ENCODE data around the gene ZG16. TPM values are rescaled to one million over a fixed set of nuclear protein-coding genes. Genes with fewer than 3 reads are reported as not detected.
A peak's percentile ranks its signal among the peaks of the same experiment; 100 is the strongest.

The ZG16 gene
- total RNA-seq, 2 donors from 2014 or later, result not detected

GRCh38 chr16:29809850-29810698, 32.0 kb downstream of the ZG16 start:
- peak overlapping the region; percentile 3 for H3K27ac ChIP-seq (ENCODE audit: low read depth, low read length)
- H3K4me3 ChIP-seq (ENCODE audit: low read length), result peak overlapping the region; percentile 71
- H3K9me3 ChIP-seq (ENCODE audit: control insufficient read depth, low read length), result no peaks in the 10 kb centered on the region
- TF ChIP-seq, protein P1, sequence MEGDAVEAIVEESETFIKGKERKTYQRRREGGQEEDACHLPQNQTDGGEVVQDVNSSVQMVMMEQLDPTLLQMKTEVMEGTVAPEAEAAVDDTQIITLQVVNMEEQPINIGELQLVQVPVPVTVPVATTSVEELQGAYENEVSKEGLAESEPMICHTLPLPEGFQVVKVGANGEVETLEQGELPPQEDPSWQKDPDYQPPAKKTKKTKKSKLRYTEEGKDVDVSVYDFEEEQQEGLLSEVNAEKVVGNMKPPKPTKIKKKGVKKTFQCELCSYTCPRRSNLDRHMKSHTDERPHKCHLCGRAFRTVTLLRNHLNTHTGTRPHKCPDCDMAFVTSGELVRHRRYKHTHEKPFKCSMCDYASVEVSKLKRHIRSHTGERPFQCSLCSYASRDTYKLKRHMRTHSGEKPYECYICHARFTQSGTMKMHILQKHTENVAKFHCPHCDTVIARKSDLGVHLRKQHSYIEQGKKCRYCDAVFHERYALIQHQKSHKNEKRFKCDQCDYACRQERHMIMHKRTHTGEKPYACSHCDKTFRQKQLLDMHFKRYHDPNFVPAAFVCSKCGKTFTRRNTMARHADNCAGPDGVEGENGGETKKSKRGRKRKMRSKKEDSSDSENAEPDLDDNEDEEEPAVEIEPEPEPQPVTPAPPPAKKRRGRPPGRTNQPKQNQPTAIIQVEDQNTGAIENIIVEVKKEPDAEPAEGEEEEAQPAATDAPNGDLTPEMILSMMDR (conservative IDR thresholded peaks at IDR 0.05), result no peak
- Mint-ChIP-seq H3K4me3 (peak overlapping the region; percentile 67), H3K36me3 (ENCODE audit: low read depth) (peaks cover 22% of the 10 kb centered on the region), H3K4me1 (peaks cover 46% of the 10 kb centered on the region), H3K27ac (peak overlapping the region; percentile 92), H3K27me3 (ENCODE audit: insufficient read depth) (peaks cover 11% of the 10 kb centered on the region), H3K9me3 (no peaks in the 10 kb centered on the region)
- H3K4me1 ChIP-seq (ENCODE audit: control insufficient read depth, insufficient read depth, low read length), result peaks cover 24% of the 10 kb centered on the region
- H3K9ac ChIP-seq (ENCODE audit: extremely low read depth, low read length, poor library complexity, severe bottlenecking), result no peak overlapping the region
- H3K36me3 ChIP-seq (ENCODE audit: control insufficient read depth, insufficient read depth, low read length), result peaks cover 25% of the 10 kb centered on the region
- H3K27me3 ChIP-seq (ENCODE audit: control insufficient read depth, insufficient read depth, low read length, poor library complexity, severe bottlenecking), result no peaks in the 10 kb centered on the region
- DNase-seq, result no peak
- WGBS, 2 experiments (ENCODE audit: insufficient coverage in 1 of 2, insufficient read length in 1 of 2), result 64 to 80% methylated on average over 1 to 22 of the region's 23 CpGs

- WGBS, 2 experiments (ENCODE audit: insufficient coverage in 1 of 2, insufficient read length in 1 of 2), result 13 to 18% methylated on average over 6 to 9 of the region's 9 CpGs
- no peak overlapping the region for H3K9ac ChIP-seq (ENCODE audit: extremely low read depth, low read length, poor library complexity, severe bottlenecking)
- H3K4me1 ChIP-seq (ENCODE audit: control insufficient read depth, insufficient read depth, low read length), result peaks cover 24% of the 10 kb centered on the region
- DNase-seq, result peak; percentile 59
- Mint-ChIP-seq H3K27ac (peak overlapping the region; percentile 92), H3K4me3 (peak overlapping the region; percentile 67), H3K27me3 (ENCODE audit: insufficient read depth) (peaks cover 11% of the 10 kb centered on the region), H3K36me3 (ENCODE audit: low read depth) (peaks cover 22% of the 10 kb centered on the region), H3K4me1 (peaks cover 47% of the 10 kb centered on the region), H3K9me3 (no peaks in the 10 kb centered on the region)
- peaks cover 25% of the 10 kb centered on the region for H3K36me3 ChIP-seq (ENCODE audit: control insufficient read depth, insufficient read depth, low read length)
- H3K27me3 ChIP-seq (ENCODE audit: control insufficient read depth, insufficient read depth, low read length, poor library complexity, severe bottlenecking), result no peaks in the 10 kb centered on the region
- H3K27ac ChIP-seq (ENCODE audit: low read depth, low read length), result peak overlapping the region; percentile 3
- TF ChIP-seq, protein P1 (conservative IDR thresholded peaks at IDR 0.05), result no peak
- H3K9me3 ChIP-seq (ENCODE audit: control insufficient read depth, low read length), result no peaks in the 10 kb centered on the region
- H3K4me3 ChIP-seq (ENCODE audit: low read length), result peak overlapping the region; percentile 71
These were observed 32.7 kb downstream of the ZG16 start for GRCh38 chr16:29810699-29811169.

DNA sequence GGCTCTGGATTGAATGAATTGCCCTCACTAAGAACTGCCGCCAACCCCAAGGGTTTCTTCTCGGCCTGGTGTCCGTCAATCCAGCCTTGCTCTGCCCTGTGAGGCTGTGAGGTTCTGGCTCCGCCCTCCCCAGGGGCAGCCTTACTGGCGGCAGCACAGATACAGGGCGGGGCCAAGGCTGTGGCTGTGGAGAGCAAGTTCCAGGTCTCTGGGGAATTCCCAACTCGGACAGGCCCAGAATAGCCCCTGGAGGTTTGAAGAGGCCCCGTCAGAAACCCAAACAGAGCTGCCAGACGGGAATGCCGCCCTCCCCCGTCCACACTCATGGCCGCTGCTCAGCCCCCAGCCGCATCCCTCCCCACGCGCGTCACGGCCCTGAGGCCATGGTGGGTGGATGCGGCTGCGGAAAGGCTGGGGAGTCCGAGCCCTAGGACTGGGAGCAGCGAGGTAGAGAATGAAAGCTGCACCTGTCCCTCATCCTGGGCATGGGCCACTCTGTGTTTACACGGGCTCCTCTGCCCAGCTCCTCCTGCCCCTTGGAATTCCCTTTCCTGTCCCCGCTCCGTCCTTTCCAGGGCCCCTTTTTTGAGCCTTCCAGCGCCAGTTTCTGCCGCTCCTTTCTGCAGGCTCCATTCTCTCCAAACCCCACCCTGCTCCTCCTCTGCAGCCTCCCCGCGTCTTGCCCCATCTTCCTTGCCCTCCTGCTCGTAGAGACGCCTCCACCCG, 33.3 kb downstream of the ZG16 start:
- peak overlapping the region; percentile 92 for H3K27ac Mint-ChIP-seq
- peaks cover 24% of the 10 kb centered on the region for H3K4me1 ChIP-seq (ENCODE audit: control insufficient read depth, insufficient read depth, low read length)
- peaks cover 22% of the 10 kb centered on the region for H3K36me3 Mint-ChIP-seq (ENCODE audit: low read depth)
- TF ChIP-seq, protein P1 (conservative IDR thresholded peaks at IDR 0.05), result no peak
- H3K36me3 ChIP-seq (ENCODE audit: control insufficient read depth, insufficient read depth, low read length), result peaks cover 25% of the 10 kb centered on the region
- H3K9me3 Mint-ChIP-seq, result no peaks in the 10 kb centered on the region
- DNase-seq, result peak; percentile 98
- peak overlapping the region; percentile 82 for H3K27ac ChIP-seq (ENCODE audit: low read depth, low read length)
- peak overlapping the region; percentile 67 for H3K4me3 Mint-ChIP-seq
- H3K9me3 ChIP-seq (ENCODE audit: control insufficient read depth, low read length), result no peaks in the 10 kb centered on the region
- H3K9ac ChIP-seq (ENCODE audit: extremely low read depth, low read length, poor library complexity, severe bottlenecking), result peak overlapping the region; percentile 16
- H3K4me1 Mint-ChIP-seq, result peaks cover 48% of the 10 kb centered on the region
- H3K27me3 ChIP-seq (ENCODE audit: control insufficient read depth, insufficient read depth, low read length, poor library complexity, severe bottlenecking), result no peaks in the 10 kb centered on the region
- peaks cover 11% of the 10 kb centered on the region for H3K27me3 Mint-ChIP-seq (ENCODE audit: insufficient read depth)
- 1 to 4% methylated on average over 14 to 31 of the region's 31 CpGs for WGBS, 2 experiments (ENCODE audit: insufficient coverage in 1 of 2, insufficient read length in 1 of 2)
- peak overlapping the region; percentile 85 for H3K4me3 ChIP-seq (ENCODE audit: low read length)
